ENCODE results near the gene FCAMR.

GRCh38 chr1:206971029-206971655 is 882 bp upstream of the FCAMR start:
- no peak for TF ChIP-seq ATF1 (CRISPR knock-in tag; IDR thresholded peaks at IDR 0.05)
- TF ChIP-seq, protein P1, sequence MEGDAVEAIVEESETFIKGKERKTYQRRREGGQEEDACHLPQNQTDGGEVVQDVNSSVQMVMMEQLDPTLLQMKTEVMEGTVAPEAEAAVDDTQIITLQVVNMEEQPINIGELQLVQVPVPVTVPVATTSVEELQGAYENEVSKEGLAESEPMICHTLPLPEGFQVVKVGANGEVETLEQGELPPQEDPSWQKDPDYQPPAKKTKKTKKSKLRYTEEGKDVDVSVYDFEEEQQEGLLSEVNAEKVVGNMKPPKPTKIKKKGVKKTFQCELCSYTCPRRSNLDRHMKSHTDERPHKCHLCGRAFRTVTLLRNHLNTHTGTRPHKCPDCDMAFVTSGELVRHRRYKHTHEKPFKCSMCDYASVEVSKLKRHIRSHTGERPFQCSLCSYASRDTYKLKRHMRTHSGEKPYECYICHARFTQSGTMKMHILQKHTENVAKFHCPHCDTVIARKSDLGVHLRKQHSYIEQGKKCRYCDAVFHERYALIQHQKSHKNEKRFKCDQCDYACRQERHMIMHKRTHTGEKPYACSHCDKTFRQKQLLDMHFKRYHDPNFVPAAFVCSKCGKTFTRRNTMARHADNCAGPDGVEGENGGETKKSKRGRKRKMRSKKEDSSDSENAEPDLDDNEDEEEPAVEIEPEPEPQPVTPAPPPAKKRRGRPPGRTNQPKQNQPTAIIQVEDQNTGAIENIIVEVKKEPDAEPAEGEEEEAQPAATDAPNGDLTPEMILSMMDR (IDR thresholded peaks at IDR 0.05) = no peak
- TF ChIP-seq, protein P2, sequence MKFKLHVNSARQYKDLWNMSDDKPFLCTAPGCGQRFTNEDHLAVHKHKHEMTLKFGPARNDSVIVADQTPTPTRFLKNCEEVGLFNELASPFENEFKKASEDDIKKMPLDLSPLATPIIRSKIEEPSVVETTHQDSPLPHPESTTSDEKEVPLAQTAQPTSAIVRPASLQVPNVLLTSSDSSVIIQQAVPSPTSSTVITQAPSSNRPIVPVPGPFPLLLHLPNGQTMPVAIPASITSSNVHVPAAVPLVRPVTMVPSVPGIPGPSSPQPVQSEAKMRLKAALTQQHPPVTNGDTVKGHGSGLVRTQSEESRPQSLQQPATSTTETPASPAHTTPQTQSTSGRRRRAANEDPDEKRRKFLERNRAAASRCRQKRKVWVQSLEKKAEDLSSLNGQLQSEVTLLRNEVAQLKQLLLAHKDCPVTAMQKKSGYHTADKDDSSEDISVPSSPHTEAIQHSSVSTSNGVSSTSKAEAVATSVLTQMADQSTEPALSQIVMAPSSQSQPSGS (CRISPR knock-in tag; IDR thresholded peaks at IDR 0.05; ENCODE audit: borderline replicate concordance, low read depth) = no peak
- no peak for TF ChIP-seq ELF4 (CRISPR knock-in tag; IDR thresholded peaks at IDR 0.05; ENCODE audit: low read depth)
- no peak for TF ChIP-seq PREB (CRISPR knock-in tag; IDR thresholded peaks at IDR 0.05; ENCODE audit: borderline replicate concordance)
- TF ChIP-seq, protein P3, sequence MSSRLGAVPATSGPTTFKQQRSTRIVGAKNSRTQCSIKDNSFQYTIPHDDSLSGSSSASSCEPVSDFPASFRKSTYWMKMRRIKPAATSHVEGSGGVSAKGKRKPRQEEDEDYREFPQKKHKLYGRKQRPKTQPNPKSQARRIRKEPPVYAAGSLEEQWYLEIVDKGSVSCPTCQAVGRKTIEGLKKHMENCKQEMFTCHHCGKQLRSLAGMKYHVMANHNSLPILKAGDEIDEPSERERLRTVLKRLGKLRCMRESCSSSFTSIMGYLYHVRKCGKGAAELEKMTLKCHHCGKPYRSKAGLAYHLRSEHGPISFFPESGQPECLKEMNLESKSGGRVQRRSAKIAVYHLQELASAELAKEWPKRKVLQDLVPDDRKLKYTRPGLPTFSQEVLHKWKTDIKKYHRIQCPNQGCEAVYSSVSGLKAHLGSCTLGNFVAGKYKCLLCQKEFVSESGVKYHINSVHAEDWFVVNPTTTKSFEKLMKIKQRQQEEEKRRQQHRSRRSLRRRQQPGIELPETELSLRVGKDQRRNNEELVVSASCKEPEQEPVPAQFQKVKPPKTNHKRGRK (CRISPR knock-in tag; IDR thresholded peaks at IDR 0.05; ENCODE audit: borderline replicate concordance) = no peak
- no peak for TF ChIP-seq JUN (CRISPR knock-in tag; IDR thresholded peaks at IDR 0.05)
- TF ChIP-seq USF2 (CRISPR knock-in tag; IDR thresholded peaks at IDR 0.05) = no peak
- TF ChIP-seq ZBTB21 (CRISPR knock-in tag; IDR thresholded peaks at IDR 0.05; ENCODE audit: borderline replicate concordance) = no peak
- no peak for TF ChIP-seq NFYB (CRISPR knock-in tag; conservative IDR thresholded peaks at IDR 0.05; ENCODE audit: low read depth)
- no peak for TF ChIP-seq MYBL2 (CRISPR knock-in tag; IDR thresholded peaks at IDR 0.05)
- no peak for TF ChIP-seq ZNF416 (CRISPR knock-in tag; IDR thresholded peaks at IDR 0.05)
- no peak for TF ChIP-seq ESRRA (CRISPR knock-in tag; IDR thresholded peaks at IDR 0.05; ENCODE audit: borderline replicate concordance)

Data from WTC11 (cell line).